Lung (tissue), 12 donors: ENCODE data around the gene PAX2. TPM values are rescaled to one million over a fixed set of nuclear protein-coding genes. Genes with fewer than 3 reads are reported as not detected.
A peak's percentile ranks its signal among the peaks of the same experiment; 100 is the strongest.

Experiments
- ATAC-seq: fragments of 200-7000 bp; cut with Tn5 transposase; one replicate; pipeline ENCODE4 v1.9.1; 2020; ENCODE audit warnings: moderate number of reproducible peaks; ENCODE audit not compliant: insufficient read depth, low FRiP score
- DNase-seq, 3 donors: peaks; one replicate each; pipeline ENCODE4 v3.0.0-alpha.2; 2013 to 2017
- H3K27ac ChIP-seq, 2 donors: one replicate each; pipeline ENCODE4 v1.5.1; 2013; ENCODE audit warnings: mild to moderate bottlenecking in 2 of 2, moderate library complexity in 2 of 2, control low read depth in 1 of 2, inconsistent platforms in 1 of 2, low read depth in 1 of 2, low read length in 1 of 2
- H3K27me3 ChIP-seq, 3 donors: one replicate each; pipeline ENCODE4 v1.5.1; 2013; ENCODE audit warnings: low read length in 2 of 3; ENCODE audit not compliant: control insufficient read depth in 3 of 3, insufficient read depth in 3 of 3
- H3K36me3 ChIP-seq, 4 donors: one replicate each; pipeline ENCODE4 v1.5.1; 2013; ENCODE audit warnings: low read length in 4 of 4, mild to moderate bottlenecking in 1 of 4, moderate library complexity in 1 of 4; ENCODE audit not compliant: control insufficient read depth in 4 of 4, insufficient read depth in 4 of 4
- H3K4me1 ChIP-seq, 5 donors: one replicate each; pipeline ENCODE4 v1.5.1; 2013; ENCODE audit warnings: low read length in 5 of 5, mild to moderate bottlenecking in 2 of 5, moderate library complexity in 1 of 5; ENCODE audit not compliant: control insufficient read depth in 5 of 5, insufficient read depth in 5 of 5
- H3K4me3 ChIP-seq: one replicate; pipeline ENCODE4 v1.5.1; 2013; ENCODE audit warnings: mild to moderate bottlenecking, control low read depth, moderate library complexity
- H3K9ac ChIP-seq, 2 donors: one replicate each; pipeline ENCODE4 v1.5.1; 2013; ENCODE audit warnings: low read length in 2 of 2, control low read depth in 1 of 2; ENCODE audit not compliant: insufficient read depth in 1 of 2
- H3K9me3 ChIP-seq, 4 donors: one replicate each; pipeline ENCODE4 v1.5.1; 2013; ENCODE audit warnings: low read length in 3 of 4, mild to moderate bottlenecking in 1 of 4, moderate library complexity in 1 of 4; ENCODE audit not compliant: control insufficient read depth in 4 of 4, insufficient read depth in 3 of 4
- WGBS, 2 donors: extraction: QIAGEN DNeasy Blood & Tissue Kit; methylation state at CpG; one replicate each; pipeline ENCODE4 v1.1.7; 2013; 5-methylcytosine and 5-hydroxymethylcytosine counted together
- polyA plus RNA-seq, 2 donors: library from polyadenylated mRNA; stranded (reverse); fragments of 200-250 nt; gene quantifications; one replicate each; pipeline ENCODE4 v1.2.1, GENCODE V29; 2013
- total RNA-seq, 2 donors: library from RNA; depleted of rRNA in 1 of 2; stranded (reverse); fragments of >200 nt in 1 of 2; gene quantifications; one replicate each; pipeline ENCODE4 v1.2.1, GENCODE V29; 2014 to 2021
- TF ChIP-seq, protein P1 (sequence below): IDR thresholded peaks from 2 replicates; pipeline ENCODE4 v1.5.1; 2012; ENCODE audit warnings: mild to moderate bottlenecking; ENCODE audit errors: control extremely low read depth, extremely low read depth
- donor health status: control.
- donor health status: control.
- donor health status: Bipolar disorder and iron deficiency.
- donor health status: healthy.
- donor health status: DM: yes; HTN: yes; CAD: no.

Gene PAX2
- total and polyA plus RNA-seq, 4 donors = not detected

DNA sequence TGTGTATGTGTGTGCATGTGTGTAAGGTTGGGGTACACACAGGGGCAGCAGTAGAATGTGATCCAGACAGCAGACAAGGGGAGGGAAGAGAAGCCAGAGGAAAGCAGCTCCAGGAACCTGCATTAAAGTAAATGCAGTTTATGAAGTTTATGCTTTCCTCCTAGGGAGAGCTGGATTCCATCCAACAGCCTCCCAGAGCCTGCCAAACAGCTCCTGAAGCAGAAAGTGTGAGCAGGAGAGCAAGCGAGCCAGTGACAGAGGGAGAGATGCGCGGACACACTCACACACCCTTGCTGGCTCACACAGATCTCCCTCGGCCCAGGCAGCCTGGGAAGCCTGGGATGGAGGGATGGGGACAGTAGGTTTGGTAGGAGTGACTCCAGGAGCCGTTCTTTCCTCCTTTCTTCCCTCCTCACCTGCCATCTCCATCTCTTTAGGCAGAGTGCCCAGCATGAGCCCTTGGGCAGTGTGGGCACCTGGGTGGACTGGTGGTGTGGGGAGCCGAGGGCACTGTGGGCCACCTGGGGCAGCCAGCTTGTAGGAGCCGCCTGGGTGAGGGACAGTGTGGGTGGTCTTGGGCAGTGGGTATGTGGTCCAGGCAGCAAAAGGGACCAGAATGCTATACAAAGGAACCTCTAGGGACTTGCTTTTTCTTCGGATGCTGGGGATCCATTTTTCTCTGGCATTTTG lies 46.1 kb downstream of the PAX2 start:
- no peak overlapping the region for H3K9ac ChIP-seq
- no peak for ATAC-seq

DNA sequence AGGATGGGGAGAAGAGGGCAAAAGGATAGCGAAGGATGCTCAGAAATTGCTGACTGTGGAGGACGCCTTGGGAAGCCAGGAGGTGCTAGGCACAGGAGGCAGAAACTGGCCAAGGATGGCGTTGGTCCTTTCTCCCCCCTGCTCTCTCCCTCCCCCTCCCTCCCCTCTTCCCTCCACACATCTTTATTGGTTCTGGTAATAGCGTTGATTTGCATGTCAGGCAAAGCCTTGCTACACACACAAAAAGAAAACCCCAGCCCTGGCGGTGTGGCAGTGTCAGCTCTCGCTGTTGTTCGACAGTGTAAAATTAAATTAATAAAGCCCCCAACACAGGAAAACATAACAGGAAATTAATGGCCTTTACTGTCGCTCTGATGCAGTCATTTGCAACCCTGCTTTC lies 47.2 kb downstream of the PAX2 start:
- Histone ChIP-seq H3K4me3 (no peak overlapping the region), H3K27me3 (peaks cover 0 to 34% (median 0%) of the 10 kb centered on the region in 3 donors), H3K27ac (no peak overlapping the region), H3K4me1 (peaks cover 0 to 14% (median 0%) of the 10 kb centered on the region in 5 donors), H3K9ac (no peak overlapping the region), H3K36me3 (no peaks in the 10 kb centered on the region), H3K9me3 (no peaks in the 10 kb centered on the region)
- ATAC-seq (no peak), DNase-seq (no peak)
- TF ChIP-seq, protein P1, sequence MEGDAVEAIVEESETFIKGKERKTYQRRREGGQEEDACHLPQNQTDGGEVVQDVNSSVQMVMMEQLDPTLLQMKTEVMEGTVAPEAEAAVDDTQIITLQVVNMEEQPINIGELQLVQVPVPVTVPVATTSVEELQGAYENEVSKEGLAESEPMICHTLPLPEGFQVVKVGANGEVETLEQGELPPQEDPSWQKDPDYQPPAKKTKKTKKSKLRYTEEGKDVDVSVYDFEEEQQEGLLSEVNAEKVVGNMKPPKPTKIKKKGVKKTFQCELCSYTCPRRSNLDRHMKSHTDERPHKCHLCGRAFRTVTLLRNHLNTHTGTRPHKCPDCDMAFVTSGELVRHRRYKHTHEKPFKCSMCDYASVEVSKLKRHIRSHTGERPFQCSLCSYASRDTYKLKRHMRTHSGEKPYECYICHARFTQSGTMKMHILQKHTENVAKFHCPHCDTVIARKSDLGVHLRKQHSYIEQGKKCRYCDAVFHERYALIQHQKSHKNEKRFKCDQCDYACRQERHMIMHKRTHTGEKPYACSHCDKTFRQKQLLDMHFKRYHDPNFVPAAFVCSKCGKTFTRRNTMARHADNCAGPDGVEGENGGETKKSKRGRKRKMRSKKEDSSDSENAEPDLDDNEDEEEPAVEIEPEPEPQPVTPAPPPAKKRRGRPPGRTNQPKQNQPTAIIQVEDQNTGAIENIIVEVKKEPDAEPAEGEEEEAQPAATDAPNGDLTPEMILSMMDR = no peak
- WGBS, 2 donors = 73 to 78% methylated on average over 8 of the region's 8 CpGs

More for the DNA sequence above, 46.1 kb downstream of the PAX2 start:
- H3K27me3 ChIP-seq = peaks cover 0 to 30% (median 0%) of the 10 kb centered on the region in 3 donors
- no peaks in the 10 kb centered on the region for H3K36me3 ChIP-seq
- TF ChIP-seq, protein P1 = no peak
- peak; percentile 35 to 63 (median 40) for DNase-seq
- no peaks in the 10 kb centered on the region for H3K9me3 ChIP-seq
- 63 to 80% methylated on average over 8 of the region's 8 CpGs for WGBS, 2 donors
- peaks cover 0 to 14% (median 0%) of the 10 kb centered on the region in 5 donors for H3K4me1 ChIP-seq
- no peak overlapping the region for H3K4me3 ChIP-seq
- H3K27ac ChIP-seq = no peak overlapping the region

DNA sequence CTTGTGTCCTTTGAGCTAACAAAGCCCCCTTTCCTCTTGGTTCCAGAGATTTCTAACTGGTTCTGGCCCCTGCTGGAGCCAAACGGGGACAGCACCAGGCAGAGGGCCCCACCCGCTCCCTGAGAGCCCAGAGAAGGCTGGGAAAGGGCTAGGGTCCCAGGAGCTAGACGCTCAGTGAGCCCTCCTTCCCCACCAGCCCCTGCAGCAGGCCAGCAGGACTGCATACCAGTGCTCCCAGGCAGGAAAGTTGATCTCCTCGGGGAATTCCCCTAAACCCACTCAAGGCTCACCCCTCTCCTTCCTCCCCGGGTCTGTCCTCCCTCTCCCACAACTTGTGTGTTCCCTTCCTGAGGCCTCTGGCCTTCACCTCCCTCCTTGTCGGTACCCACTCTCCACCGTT lies 47.7 kb downstream of the PAX2 start:
- Histone ChIP-seq H3K9ac (no peak overlapping the region), H3K27me3 (peaks cover 0 to 30% (median 0%) of the 10 kb centered on the region in 3 donors), H3K36me3 (no peaks in the 10 kb centered on the region), H3K9me3 (no peaks in the 10 kb centered on the region), H3K4me1 (peaks cover 0 to 14% (median 0%) of the 10 kb centered on the region in 5 donors), H3K27ac (no peak overlapping the region), H3K4me3 (no peak overlapping the region)
- TF ChIP-seq, protein P1 = no peak
- DNase-seq (no peak), ATAC-seq (no peak)
- WGBS, 2 donors = 49 to 71% methylated on average over 7 of the region's 7 CpGs
